Inflammatory macrophage treated with lipopolysaccharide for 1 hour (primary cell): Measurements from ENCODE around the gene ATP2B3.
A peak's percentile ranks its signal among the peaks of the same experiment; 100 is the strongest.

Source experiments
- DNase-seq, 2 donors: peaks; one replicate each; pipeline ENCODE4 v3.0.0-alpha.2; 2020 to 2022

Gene ATP2B3

DNA sequence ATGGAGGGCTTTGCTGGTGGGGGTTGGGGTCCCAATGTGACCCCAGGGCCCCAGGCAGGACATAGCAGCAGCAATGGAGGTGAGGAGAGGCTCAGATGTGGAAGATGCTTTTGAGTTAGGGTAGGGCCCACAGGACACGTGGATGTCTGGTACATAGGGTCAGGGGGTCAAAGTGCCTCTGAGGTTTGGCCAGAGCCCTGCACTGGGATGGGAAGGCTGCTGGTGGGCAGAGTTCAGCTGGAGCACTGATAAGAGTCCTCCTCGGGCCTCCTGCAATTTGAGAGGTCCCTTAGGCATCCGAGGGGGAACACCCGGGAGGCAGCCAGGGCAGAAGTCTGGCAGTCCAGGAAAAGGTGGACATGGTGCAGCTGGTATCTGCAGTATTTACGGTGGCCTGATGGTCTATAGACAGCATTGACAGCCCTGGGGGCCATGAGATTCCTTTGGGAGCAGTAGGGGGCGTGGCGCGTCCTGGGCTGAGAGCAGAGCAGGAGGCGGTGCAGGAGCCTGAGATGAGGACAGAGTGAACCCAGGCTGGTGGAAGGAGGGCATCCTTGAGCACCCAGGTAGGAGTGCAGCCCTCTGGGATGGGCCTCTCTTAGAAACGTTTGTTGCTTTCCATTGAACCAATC lies 58.9 kb downstream of the ATP2B3 start:
- DNase-seq: no peak

DNA sequence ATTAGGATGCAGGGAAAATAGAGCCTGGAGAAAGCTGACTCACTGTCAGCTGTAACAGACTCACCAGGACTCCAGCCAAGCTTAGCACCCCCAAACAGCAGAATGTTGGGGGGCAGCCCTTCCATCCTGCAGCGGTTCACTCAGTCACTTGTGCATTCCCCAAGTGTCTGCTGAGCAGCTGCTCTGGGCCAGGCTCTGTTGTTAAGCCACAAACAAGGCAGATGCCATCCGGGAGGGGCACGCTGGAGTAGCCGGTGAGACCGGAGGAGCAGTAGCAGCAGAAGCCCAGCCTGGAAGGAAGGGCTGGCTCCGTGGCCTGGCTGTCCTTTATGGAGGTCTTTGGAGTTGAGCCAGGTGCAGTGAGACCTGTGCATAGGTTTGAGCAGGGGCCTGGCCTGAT lies 59.5 kb downstream of the ATP2B3 start:
- DNase-seq: no peak

DNA sequence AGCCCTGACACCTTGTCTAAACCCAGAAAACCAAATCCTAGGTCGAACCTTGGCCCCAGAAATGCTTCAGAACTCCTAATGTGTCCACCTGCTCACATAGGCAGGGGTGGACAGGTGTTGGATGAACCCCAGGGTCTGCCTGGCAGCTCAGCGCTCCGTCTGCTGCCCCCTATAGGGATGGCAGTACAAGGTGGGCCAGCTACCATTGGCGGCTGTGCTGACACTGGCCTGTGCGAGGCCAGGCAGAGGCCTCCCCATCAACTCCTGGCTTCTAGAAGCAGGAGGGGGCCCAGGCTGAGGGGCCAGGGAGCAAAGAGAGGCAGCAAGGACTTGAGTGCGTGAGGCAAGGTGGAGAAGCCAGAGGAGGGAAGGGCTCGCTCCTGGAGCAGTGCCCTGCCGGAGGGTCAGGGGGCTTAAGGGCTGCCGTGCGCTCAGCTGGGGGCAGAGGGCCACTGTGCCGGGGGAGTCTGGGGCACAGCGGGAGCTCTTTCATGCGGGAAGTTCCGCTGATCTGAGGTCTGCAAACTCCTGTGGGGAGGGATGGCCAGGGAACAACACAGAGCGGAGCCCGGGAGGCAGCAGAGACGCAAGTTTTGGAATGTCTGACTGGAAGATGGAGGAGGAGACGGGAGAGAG lies 60.9 kb downstream of the ATP2B3 start:
- no peak for DNase-seq

DNA sequence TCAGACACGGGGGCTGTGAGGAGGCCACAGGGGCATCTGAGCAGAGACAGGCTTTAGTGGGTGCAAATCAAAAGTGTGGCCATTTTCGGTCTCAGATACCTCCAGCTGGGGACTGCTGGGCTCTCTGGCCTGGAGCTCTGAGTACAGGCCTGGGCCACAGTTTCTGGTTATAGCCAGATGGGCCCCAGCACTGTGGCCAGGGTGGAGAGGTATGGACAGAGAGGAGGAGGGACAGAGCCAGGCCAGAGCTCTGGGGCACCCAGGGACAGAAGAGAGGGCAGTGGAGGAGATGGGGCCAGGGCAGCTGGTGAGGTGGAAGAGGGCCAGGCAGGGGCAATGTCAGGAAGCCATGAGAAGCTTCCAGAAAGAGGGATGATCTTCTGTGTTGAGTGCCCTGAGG lies 61.4 kb downstream of the ATP2B3 start:
- no peak for DNase-seq

DNA sequence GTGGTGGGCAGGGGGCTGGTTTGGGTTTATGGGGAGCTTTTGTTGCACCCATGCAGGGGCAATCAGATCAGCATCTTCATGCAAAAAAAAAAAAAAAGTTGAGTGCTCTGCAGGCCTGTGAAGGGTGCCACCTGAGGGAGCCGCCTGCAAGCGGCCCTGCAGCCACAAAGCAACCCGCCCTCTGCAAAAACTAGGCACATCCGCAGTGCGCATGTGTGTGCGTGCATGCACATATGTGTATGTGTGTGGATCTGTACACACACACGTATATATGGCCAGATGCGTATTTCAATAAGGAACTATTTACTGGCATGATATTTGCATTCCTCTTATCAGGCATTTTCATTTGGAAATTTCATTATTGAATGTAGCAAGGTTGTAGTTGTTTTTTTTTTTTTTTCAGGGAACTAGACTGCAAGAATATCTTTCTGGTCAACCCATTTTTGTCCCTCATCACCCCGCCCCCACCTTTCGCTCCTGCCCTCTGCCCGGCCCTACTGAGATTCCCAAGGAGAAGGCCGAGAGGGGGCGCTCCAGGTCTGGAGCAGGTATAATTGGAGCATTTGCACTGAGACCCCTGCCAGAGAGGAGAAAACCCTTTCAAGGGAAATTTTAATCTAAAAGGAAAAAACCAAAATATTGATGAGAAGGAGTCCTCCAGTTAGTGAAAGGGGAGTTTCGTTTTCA lies 63.4 kb downstream of the ATP2B3 start:
- no peak for DNase-seq

DNA sequence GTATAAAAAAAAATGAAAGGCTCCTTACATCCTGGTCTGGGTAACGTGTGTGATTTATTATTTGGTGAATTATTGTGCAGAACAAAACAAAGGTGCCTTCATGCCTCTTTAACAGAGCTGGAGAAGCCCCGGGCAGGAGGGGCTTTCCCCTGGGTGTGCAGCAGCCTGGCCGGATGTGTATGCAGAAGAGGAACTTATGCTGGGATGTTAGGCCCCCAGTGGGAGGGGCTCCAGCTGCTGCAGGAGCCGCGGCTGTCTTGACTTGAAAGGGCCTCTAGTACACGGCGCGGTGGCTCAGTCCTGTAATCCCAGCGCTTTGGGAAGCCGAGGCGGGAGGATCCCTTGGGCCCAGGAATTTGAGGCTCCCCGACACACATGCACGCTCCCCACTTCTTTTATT lies 65.5 kb downstream of the ATP2B3 start:
- DNase-seq: peak; percentile 52 to 56

DNA sequence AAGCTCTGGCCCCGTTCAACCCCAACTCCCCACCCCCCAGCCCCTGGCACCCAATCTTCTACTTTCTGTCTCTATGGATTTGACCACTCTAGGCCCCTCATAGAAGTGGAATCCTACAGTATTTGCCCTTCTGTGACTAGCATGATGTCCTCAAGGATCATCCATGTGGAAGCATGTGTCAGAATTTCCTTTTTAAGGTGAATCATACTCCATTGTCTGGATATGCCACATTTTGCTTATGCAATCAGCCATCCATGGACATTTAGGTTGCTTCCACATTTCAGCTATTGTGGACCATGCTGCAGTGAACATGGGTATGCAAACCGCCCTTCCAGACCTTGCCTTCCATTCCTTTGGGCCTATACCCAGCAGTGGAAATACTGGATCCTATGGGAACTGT lies 66.0 kb downstream of the ATP2B3 start:
- no peak for DNase-seq

DNA sequence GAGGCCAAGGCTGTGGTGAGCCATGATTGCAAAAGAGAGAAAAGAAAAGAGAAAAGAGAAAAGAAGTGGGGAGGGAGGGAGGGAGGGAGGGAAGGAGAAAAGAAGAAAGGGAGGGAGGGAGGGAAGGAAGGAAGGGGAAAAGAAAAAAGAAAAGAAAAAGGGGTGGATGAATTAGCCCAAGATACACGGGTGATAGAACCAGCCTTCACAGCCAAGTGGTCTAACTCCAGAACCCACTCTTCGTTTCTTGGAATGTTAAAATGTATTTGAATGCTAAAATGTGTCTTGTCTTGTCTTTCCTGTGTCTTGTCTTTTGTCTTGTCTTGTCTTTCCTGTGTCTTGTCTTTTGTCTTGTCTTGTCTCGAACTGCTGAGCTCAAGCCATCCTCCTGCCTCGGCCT lies 68.4 kb downstream of the ATP2B3 start:
- no peak for DNase-seq

DNA sequence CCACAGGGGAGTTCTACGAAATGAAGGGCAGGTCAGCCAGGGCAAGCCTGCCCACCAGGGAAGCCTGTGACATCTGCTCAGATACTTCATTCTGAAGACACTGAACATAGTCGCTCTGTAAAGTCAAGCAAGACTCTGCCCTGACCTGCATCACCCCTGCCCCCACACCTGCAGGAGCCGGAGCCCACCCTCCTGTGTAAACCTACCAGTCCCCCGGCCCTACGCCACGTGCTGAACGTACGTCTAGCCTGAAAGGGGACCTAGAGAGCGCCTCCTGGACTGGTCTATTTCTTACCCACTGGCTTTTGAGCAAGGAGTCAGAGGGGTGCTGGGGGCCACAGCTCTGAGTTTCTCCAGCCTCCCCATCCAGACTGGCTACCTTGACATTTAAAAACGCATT lies 69.9 kb downstream of the ATP2B3 start:
- no peak for DNase-seq

DNA sequence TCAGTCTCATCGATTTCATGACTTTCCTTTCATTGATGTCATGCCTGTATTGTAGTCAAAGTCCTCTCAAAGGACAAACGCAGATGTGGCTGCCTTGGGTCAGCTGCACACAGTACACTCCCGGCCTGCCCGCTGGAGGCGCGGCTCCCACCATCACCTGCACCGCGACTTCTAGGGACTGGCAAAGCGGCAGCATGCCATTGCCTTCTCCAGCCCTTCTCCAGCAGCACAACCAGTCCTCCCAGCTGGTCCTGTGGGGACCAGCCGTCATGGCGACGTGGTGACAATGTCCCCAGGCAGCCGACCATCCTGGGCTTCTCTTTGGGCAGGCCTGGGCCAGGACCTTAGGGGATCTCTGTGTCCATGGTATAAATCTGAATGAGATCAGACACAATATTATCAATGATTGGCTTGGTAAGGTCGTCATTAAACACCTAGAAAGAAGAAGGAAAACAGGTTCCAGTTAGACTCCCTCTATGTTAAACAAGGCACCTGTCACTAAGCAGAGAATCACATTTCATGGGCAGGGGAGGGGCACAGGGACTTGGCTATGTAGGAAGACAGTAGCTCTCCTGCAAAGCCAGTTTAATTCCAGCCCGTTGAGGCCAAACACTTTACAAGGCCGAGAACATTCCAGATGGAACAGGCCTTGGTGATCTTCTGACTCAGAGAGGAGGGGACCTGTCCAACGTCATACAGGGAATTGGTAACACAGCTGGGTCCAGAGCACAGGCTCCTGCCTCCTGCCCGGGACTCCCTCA lies 70.8 kb downstream of the ATP2B3 start:
- no peak for DNase-seq

DNA sequence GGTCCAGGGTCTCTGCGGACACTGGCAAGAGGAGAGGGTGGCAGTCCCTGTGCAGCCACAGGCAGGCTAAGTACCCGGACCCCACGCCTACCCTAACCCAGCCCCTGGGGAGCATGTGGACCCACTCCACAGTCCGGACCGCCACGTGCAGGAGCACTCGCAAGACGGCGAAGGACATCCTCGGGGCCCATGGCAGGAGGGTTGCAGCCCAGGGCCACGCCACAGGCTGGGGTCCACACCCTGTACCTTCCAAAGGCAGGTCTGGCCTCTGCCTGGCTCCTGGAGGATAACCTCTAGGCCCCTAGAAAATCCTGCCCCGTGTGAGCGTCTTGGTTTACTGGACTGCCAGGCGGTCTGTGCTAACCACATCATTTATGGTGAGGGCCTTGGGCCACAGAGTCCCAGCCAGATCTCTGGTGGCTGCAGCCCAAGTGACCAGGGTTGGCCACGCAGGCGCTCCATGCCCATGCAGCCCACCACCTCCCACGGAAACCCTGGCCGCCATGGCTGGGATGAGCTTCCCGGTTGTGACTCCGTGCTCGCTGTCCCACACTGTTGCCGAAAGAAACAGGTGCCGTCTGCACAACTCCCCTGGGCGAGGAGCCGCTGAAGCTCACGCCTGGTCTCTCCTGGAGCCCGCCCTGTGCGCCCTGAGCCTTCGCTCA lies 71.5 kb downstream of the ATP2B3 start:
- DNase-seq: no peak

DNA sequence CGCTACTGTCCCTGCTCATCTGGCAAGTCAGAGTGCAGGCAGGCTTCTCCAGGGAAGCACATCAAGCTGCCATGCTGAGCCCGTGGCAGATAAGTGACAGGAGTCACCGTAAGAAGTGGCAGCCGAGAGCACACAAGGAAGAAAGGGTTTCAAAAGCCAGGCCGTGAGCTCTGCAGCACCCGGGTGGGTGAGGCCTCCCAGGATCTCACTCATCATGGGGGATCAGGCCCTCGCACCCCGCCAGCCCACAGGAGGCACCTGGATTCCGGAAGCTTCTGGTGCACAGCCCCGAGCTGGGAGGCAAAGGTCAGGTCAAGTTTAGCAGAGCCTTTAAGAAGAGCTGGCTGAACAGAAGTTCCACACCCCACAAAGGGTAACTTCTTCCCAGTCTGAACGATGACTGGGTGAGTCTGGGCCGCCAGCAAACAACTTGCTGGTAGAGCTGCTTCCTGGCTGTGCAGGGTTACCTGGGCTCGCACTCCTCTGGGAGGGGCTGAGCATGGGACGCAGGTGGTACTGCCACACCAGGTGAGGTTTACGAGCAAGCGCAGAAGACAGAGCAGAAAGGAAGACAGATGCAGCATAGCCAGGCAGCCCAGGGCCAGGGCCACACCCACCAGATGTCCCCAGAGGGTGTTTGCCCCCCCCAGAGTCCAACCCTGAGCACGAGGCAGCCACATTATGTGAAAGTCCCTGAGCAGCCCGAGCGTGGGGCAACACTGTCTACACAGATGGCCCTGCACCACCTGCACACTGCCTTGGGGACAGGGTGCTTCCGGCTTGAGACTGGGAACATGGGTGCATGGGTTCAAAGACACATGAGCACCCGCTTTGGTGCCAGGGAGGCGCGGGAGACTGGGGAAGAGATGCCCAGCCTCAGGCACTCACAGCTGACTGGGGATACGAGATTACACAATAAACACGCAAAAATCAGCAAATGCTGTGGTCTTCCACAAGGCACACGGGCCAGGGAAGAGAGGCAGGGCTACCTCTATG lies 73.8 kb downstream of the ATP2B3 start:
- no peak for DNase-seq

DNA sequence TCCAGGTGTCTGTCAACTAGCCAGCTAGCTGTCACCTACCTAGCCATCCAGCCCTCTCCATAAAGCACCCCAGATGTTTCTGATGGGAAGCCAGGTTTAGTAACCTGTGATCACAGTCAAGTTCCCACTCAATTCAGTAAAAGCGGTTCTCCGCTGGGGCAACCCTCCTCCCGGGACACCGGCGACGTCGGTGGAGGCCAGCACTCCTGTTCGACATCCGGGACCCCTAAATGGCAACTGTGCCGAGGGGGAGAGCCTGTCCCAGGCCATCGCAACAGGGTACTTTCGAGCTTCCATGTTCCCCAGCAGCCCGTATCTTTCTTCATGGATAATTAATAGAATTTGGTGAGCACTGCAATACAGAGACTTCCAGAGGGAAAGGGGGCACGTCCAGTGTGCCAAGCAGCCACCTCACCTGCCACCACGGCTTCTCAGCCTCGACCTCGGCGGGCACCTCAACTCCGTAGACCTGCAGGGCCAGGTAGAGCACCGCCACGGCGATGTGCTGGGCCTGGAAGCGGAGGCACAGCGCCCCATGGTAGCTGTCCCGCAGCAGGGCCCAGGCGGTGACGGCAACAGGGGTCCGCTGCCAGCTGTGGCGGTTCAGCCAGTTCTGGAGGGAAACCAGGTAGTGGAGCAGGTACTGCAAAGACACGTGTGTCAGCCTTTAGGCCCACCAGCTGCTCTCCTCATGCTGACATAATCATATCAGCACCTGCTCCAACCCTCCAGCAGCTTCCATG lies 74.8 kb downstream of the ATP2B3 start:
- DNase-seq: no peak

DNA sequence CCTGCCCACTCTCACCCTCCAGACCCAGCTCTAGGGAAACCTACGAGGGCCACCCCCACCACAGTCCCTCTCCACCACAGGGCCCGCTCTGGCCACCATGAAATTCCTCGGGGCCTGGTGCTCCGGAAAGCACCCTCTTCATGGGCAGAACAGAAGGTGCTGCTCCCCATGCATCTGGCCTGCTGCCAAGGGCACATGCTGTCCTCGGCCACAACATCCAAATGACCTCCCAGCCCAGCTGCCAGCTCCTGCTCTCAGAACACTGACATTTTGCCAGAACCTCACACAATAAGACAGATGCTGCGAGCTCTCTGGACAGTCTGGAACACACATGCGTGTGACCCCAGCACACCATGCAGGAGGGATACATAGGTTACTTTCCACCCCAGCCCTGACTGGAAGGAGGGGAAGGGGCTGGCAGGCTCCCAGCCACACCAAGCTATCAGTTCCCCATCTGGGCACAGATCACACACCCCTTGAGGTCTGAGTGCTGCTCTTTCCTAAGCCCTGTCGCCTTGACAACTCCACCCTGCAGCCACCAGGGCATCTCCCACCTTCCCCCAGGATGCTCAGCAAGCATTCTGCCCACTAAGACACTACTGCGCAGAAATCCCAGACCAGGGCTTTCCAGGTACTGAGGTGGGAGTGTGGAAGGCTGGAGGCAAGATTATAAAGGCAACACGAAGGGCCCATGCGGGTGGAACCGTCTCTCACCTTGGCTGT lies 75.7 kb downstream of the ATP2B3 start:
- no peak for DNase-seq

DNA sequence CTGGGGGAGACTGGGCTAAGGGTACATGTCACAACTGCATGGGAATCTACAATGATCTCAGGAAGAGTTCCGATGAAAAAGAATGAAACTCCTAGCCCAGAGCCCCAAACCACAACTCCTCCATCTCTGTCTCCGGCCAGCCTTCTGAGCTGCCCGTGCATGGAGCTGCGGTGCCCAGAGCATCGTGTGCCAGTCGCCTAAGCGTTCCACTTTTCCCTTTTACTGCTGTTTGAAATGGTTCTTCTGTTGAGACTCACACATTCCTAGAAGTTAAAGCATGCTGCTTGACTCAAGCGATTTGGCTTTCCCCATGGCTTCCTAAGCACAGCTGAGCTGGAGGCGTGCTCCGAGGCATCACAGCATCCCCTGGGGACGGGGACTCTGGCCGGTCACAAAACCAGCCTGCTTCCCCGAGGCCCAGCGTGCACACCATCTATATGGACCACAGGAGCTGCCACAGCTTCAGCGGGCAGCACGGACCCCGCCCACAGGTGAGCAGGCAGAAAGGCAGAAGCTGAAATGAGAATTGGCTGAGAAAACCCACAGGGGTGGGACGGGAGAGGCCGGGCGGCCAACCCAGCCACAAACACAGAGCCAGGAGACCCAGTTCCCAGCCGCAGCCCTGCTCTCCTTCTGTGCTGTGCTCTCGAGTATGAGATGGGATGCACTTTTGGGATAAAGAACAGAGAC lies 76.5 kb downstream of the ATP2B3 start:
- DNase-seq: no peak

DNA sequence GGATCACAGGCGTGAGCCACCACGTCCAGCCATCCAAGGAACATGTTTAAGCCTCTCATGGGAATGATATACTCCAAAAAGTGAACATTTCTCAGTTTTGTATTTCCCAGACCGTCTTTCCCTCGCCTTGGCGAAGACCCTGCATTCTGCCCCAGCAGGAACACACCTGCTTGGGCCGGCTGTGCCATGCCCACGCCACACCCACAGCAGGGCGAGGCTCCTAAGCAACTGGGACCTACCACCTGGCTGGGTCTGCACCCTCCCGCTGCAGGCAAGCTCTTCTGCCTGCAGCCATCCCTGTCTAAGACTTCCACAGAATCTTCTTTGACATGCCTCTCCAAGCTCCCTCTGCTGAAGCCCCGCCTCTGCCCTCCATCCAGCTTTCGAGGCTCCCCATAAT lies 77.9 kb downstream of the ATP2B3 start:
- DNase-seq: no peak

DNA sequence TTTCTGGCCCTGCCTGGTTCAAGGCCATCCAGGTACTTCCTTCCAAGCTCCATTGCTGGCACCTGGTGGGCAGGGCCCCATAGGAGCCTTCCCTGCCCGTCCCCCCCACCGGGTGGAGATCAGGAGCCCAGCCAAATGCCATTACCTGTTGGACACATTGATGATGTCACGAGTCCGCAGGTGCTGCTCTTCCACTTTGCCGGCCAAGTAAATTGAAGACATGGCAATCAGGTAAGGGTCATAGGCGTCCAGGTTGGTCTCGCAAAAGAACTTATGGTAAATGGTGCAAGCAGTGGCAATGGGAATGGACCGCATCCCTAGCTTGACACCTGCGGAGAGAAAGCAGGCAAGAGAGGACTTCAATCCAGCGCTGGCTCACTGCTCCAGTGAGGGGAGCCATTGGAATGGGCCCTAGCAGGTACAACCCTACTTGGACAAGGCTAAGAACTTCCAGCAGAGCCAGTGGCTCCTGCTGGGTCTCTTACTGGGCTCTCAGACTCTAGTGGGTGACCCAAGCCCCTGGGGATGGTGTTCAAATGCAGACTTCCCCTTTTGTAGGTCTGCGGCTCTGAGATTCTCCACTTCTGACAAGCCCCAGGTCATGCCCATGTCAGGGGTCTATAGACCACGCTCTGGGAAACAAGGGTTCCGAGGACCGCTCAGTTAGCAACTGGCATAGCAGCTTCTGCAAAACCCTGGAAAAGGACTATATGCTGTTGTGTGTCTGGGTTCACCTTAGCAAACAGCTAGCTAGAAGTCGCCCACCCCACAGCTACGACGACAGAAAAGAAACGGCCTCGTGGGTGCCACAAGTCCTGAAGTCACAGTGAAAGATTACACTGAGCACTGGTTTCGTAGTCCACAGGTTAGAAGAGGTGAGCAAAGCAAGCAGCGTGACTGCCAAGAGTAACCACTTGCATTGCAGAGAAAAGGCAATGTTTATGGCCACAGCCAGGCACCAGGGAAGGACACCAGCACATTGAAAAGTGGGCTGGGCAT lies 78.7 kb downstream of the ATP2B3 start:
- DNase-seq: no peak

DNA sequence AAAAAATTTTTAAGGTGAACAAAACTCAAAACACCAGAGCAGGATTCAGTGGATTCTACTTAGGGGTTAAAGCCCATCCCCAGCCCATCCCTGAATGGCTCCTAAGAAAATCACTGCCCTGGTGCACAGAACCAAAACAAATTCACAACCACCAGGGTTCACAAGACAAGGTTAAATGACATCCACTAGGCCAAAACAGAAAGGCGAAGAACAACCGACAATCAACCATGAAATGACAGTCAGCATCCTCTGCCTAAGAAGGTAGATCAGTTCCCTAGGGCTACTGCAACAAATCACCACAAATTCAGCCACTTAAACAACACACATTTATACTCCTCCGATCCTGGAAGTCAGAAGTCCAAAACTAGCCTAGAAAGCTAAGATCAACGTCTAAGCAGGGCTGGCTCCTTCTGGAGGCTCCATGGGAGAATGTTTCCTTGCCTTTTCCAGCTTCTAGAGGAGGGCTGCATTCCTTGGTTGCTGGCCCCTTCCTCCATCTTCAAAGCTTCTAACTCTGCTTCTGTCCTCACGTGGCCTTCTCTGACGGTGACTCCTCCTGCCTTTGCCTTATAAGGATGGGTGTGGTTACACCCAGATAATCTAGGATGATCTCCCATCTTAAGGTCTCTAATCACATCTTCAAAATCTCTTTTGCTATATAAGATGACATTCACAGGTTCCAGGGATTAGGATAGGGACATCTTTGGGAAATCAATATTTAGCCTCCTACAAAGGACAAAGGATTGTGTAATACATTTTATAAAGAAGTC lies 79.7 kb downstream of the ATP2B3 start:
- DNase-seq: no peak
